H4 (cell line): ENCODE data around the gene RPS23. TPM values are rescaled to one million over a fixed set of nuclear protein-coding genes. Genes with fewer than 3 reads are reported as not detected.

Experiments used
- DNase-seq: peaks from one replicate; pipeline ENCODE4 v3.0.0-alpha.2; 2015; ENCODE audit warnings: low spot score
- total RNA-seq: library from RNA; depleted of rRNA; stranded (reverse); fragments of >200 nt; shearing (Covaris generic); gene quantifications from 2 replicates; pipeline ENCODE4 v1.2.3, GENCODE V29; 2014

Gene RPS23
- total RNA-seq, 1 experiment from 2014 or later: 6,516 TPM

GRCh38 chr5:82244854-82245635 is 33.1 kb downstream of the RPS23 start:
- no peak for DNase-seq

DNA sequence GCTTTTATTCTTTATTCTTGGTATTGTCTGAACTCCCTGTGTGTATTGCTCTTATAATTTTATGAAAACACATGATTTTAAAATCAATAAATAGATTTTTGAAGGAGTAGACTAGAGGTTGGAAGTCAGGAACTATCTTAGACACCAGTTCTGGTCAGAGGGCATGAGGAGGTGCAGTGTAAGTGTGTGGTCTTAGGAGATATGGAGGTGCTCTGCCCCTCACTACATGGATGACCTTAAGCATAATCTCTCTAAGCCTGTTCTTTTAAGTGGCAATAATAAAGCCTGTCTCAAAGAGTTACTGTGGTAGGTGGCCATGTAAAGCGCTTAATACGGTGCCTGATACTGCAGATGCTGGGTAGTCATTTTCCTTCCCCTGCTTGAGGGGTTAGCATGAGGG is 34.0 kb downstream of the RPS23 start:
- no peak for DNase-seq

GRCh38 chr5:82234885-82235284 is 43.3 kb downstream of the RPS23 start:
- no peak for DNase-seq

DNA sequence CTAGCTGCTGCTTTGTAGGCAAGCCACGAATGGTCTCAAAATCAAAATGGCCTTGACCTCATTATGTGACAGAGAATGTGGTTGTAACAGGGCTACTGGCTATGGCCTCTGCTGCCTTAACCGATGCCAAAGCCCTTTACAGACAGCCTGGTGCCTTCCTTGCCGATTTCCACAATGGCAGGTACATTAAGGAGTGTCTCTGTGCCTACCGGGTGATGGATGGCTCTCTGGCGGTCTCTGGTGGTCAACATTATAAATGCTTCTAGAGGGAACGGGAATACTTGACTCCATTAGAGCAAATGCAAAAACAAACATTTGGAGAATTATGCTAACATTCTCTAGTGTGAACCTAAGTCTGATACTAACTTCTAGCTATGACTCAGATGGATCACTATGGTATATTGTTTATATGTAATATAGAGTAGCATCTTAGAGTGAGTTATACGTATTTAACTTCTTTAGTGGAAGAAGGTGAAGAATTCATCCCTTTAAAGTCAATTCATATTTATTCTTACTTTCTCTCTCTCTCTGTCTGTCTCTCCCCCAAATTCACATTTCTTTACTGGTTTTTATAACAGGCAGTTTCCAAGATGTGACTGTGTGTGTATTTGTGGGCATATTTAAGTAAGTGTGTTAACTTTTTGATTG is 52.5 kb downstream of the RPS23 start:
- DNase-seq: peak; percentile 59
